CD4-positive, alpha-beta memory T cell (primary cell): Measurements from ENCODE around the gene TMED1. TPM values are rescaled to one million over a fixed set of nuclear protein-coding genes. Genes with fewer than 3 reads are reported as not detected.

Source experiments
- CTCF ChIA-PET: fragments of 350-600 bp; sonication (Branson Sonifier 250); formaldehyde crosslinking; loops from one replicate; lab custom pipeline; 2021; ENCODE audit warnings: inconsistent platforms; ENCODE audit not compliant: partially characterized antibody; lab: Charles Lee
- POLR2A ChIA-PET: fragments of 350-600 bp; sonication (Branson Sonifier 250); formaldehyde crosslinking; loops from one replicate; lab custom pipeline; 2021; ENCODE audit not compliant: partially characterized antibody; lab: Charles Lee
- DNase-seq, 5 donors: peaks; one replicate each; pipeline versions ENCODE4 v3.0.0 to v3.0.0-alpha.2; 2020 to 2022; ENCODE audit warnings: mixed read lengths in 1 of 5
- H3K27ac ChIP-seq: one replicate; pipeline ENCODE4 v1.7.0; 2013; ENCODE audit warnings: low read depth, low read length
- H3K27me3 ChIP-seq: 2 replicates; pipeline ENCODE4 v1.7.0; 2013; ENCODE audit warnings: mild to moderate bottlenecking, low read length, moderate library complexity; ENCODE audit not compliant: insufficient read depth
- H3K36me3 ChIP-seq: 2 replicates; pipeline ENCODE4 v1.7.0; 2013; ENCODE audit warnings: mild to moderate bottlenecking, low read length, moderate library complexity; ENCODE audit not compliant: insufficient read depth
- H3K4me1 ChIP-seq: 2 replicates; pipeline ENCODE4 v1.7.0; 2013; ENCODE audit warnings: mild to moderate bottlenecking, low read length, moderate library complexity; ENCODE audit not compliant: insufficient read depth
- H3K4me3 ChIP-seq, 2 donors: one replicate each; pipeline ENCODE4 v1.7.0; 2013; ENCODE audit warnings: low read length in 2 of 2, mild to moderate bottlenecking in 1 of 2
- H3K9me3 ChIP-seq, 2 donors: one replicate each; pipeline ENCODE4 v1.7.0; 2013; ENCODE audit warnings: low read length in 2 of 2, control low read depth in 1 of 2; ENCODE audit not compliant: control insufficient read depth in 1 of 2
- H3K27ac Mint-ChIP-seq, 7 donors: one replicate each; pipeline ENCODE4 v1.8.0; 2020 to 2021; ENCODE audit warnings: mixed read lengths in 7 of 7, mild to moderate bottlenecking in 6 of 7, inconsistent platforms in 3 of 7, moderate library complexity in 3 of 7
- H3K27me3 Mint-ChIP-seq, 2 donors: one replicate each; pipeline ENCODE4 v1.8.0; 2020 to 2021; ENCODE audit warnings: mixed read lengths in 2 of 2
- H3K36me3 Mint-ChIP-seq, 2 donors: one replicate each; pipeline ENCODE4 v1.8.0; 2020 to 2021; ENCODE audit warnings: mixed read lengths in 2 of 2, inconsistent platforms in 1 of 2, mild to moderate bottlenecking in 1 of 2
- H3K4me1 Mint-ChIP-seq, 4 donors: one replicate each; pipeline ENCODE4 v1.8.0; 2020 to 2021; ENCODE audit warnings: mixed read lengths in 4 of 4, mild to moderate bottlenecking in 1 of 4
- H3K4me3 Mint-ChIP-seq, 8 donors: one replicate each; pipeline ENCODE4 v1.8.0; 2020 to 2021; ENCODE audit warnings: mixed read lengths in 8 of 8, mild to moderate bottlenecking in 7 of 8, moderate library complexity in 6 of 8, inconsistent platforms in 3 of 8
- H3K9me3 Mint-ChIP-seq, 8 donors: one replicate each; pipeline ENCODE4 v1.8.0; 2020 to 2021; ENCODE audit warnings: mixed read lengths in 8 of 8, mild to moderate bottlenecking in 5 of 8, inconsistent platforms in 3 of 8, moderate library complexity in 1 of 8
- intact Hi-C: fragments of 100-400 bp; cut with micrococcal nuclease; formaldehyde crosslinking; loops from one replicate; pipeline ENCODE4 v1.15.1; 2023
- polyA plus RNA-seq, 2 donors: library from polyadenylated mRNA; unstranded; fragments of 300-500 nt; fragmentation: Illumina TruSeq; gene quantifications; one replicate each; pipeline ENCODE4 v1.2.3, GENCODE V29; 2021
- total RNA-seq, 2 experiments: library from RNA; stranded (reverse); gene quantifications; one replicate each; pipeline ENCODE4 v1.2.3, GENCODE V29; 2021

TMED1 gene
- total and polyA plus RNA-seq, 4 experiments from 2014 or later = 9.0 to 24.9 (median 17.8) TPM

GRCh38 chr19:10818301-10819123 is 17.5 kb downstream of the TMED1 start:
- Mint-ChIP-seq H3K9me3 (no peaks in the 10 kb centered on the region), H3K4me1 (peaks cover 0 to 5% (median 3%) of the 10 kb centered on the region in 4 donors), H3K27ac (peak overlapping the region in 1 of 7 donors; percentile 35), H3K4me3 (no peak overlapping the region), H3K36me3 (peaks cover 24 to 34% of the 10 kb centered on the region in 2 donors), H3K27me3 (no peaks in the 10 kb centered on the region)
- Histone ChIP-seq H3K36me3 (peaks cover 30% of the 10 kb centered on the region), H3K9me3 (no peaks in the 10 kb centered on the region), H3K27ac (no peak overlapping the region), H3K4me1 (no peaks in the 10 kb centered on the region), H3K27me3 (no peaks in the 10 kb centered on the region), H3K4me3 (no peak overlapping the region)
- intact Hi-C loops = no loop called here
- DNase-seq = no peak
- ChIA-PET POLR2A (no interaction called here), CTCF (interaction anchor here (0.8 to 1.4 kb wide), 2 partner anchors 101 to 116 kb away, joined by 3 to 4 read pairs; partner anchors contain the start of gene DNM2)

- ChIA-PET CTCF (interaction anchor here (1.4 kb wide), 1 partner anchor 100 kb away, joined by 4 read pairs; the partner anchor contains the start of gene DNM2), POLR2A (no interaction called here)
- H3K4me3 ChIP-seq = no peak overlapping the region
- H3K36me3 Mint-ChIP-seq = peaks cover 24 to 37% of the 10 kb centered on the region in 2 donors
- no peaks in the 10 kb centered on the region for H3K27me3 Mint-ChIP-seq
- H3K27me3 ChIP-seq = no peaks in the 10 kb centered on the region
- no peaks in the 10 kb centered on the region for H3K9me3 ChIP-seq
- no peak overlapping the region for H3K4me3 Mint-ChIP-seq
- H3K27ac ChIP-seq = no peak overlapping the region
- intact Hi-C loops = no loop called here
- H3K27ac Mint-ChIP-seq = no peak overlapping the region
- peaks cover 3 to 9% (median 7%) of the 10 kb centered on the region in 4 donors for H3K4me1 Mint-ChIP-seq
- H3K9me3 Mint-ChIP-seq = no peaks in the 10 kb centered on the region
- no peaks in the 10 kb centered on the region for H3K4me1 ChIP-seq
- DNase-seq = no peak
- peaks cover 31% of the 10 kb centered on the region for H3K36me3 ChIP-seq
These were observed 18.5 kb downstream of the TMED1 start for GRCh38 chr19:10817291-10818038.

GRCh38 chr19:10816691-10817090 is 19.3 kb downstream of the TMED1 start:
- no peaks in the 10 kb centered on the region for H3K9me3 Mint-ChIP-seq
- H3K9me3 ChIP-seq = no peaks in the 10 kb centered on the region
- peaks cover 3 to 9% (median 7%) of the 10 kb centered on the region in 4 donors for H3K4me1 Mint-ChIP-seq
- H3K36me3 Mint-ChIP-seq = peaks cover 24 to 37% of the 10 kb centered on the region in 2 donors
- H3K27me3 ChIP-seq = no peaks in the 10 kb centered on the region
- H3K27me3 Mint-ChIP-seq = no peaks in the 10 kb centered on the region
- no peak overlapping the region for H3K4me3 Mint-ChIP-seq
- ChIA-PET POLR2A (no interaction called here), CTCF (no interaction called here)
- DNase-seq = no peak
- H3K36me3 ChIP-seq = peaks cover 28% of the 10 kb centered on the region
- H3K4me1 ChIP-seq = no peaks in the 10 kb centered on the region
- H3K27ac Mint-ChIP-seq = peak overlapping the region in 2 of 7 donors; percentile 47 to 66
- H3K4me3 ChIP-seq = no peak overlapping the region
- intact Hi-C loops = no loop called here
- no peak overlapping the region for H3K27ac ChIP-seq

- Histone ChIP-seq H3K27ac (no peak overlapping the region), H3K4me1 (no peaks in the 10 kb centered on the region), H3K4me3 (no peak overlapping the region), H3K27me3 (no peaks in the 10 kb centered on the region), H3K9me3 (no peaks in the 10 kb centered on the region), H3K36me3 (peaks cover 25% of the 10 kb centered on the region)
- Mint-ChIP-seq H3K9me3 (no peaks in the 10 kb centered on the region), H3K36me3 (peaks cover 22 to 36% of the 10 kb centered on the region in 2 donors), H3K4me1 (peaks cover 3 to 9% (median 7%) of the 10 kb centered on the region in 4 donors), H3K27ac (peak overlapping the region in 2 of 7 donors; percentile 47 to 66), H3K4me3 (no peak overlapping the region), H3K27me3 (no peaks in the 10 kb centered on the region)
- ChIA-PET POLR2A (no interaction called here), CTCF (no interaction called here)
- intact Hi-C loops = no loop called here
- DNase-seq = no peak
These were observed 19.9 kb downstream of the TMED1 start for GRCh38 chr19:10815969-10816644.

- H3K4me1 ChIP-seq = no peaks in the 10 kb centered on the region
- peaks cover 15 to 35% of the 10 kb centered on the region in 2 donors for H3K36me3 Mint-ChIP-seq
- CTCF ChIA-PET = no interaction called here
- POLR2A ChIA-PET = interaction anchor here (1.3 kb wide), 1 partner anchor 98 kb away, joined by 3 read pairs; no protein-coding TSS in a partner anchor
- H3K4me3 Mint-ChIP-seq = no peak overlapping the region
- no peak overlapping the region for H3K4me3 ChIP-seq
- no peak overlapping the region for H3K27ac ChIP-seq
- H3K27me3 Mint-ChIP-seq = no peaks in the 10 kb centered on the region
- no peak for DNase-seq
- H3K9me3 ChIP-seq = no peaks in the 10 kb centered on the region
- intact Hi-C loops = no loop called here
- H3K27ac Mint-ChIP-seq = peak overlapping the region in 2 of 7 donors; percentile 43 to 44
- H3K4me1 Mint-ChIP-seq = peaks cover 4 to 13% (median 9%) of the 10 kb centered on the region in 4 donors
- peaks cover 24% of the 10 kb centered on the region for H3K36me3 ChIP-seq
- H3K27me3 ChIP-seq = no peaks in the 10 kb centered on the region
- H3K9me3 Mint-ChIP-seq = no peaks in the 10 kb centered on the region
These were observed 20.9 kb downstream of the TMED1 start for GRCh38 chr19:10815007-10815536.

GRCh38 chr19:10812902-10813404 is 23.1 kb downstream of the TMED1 start:
- Mint-ChIP-seq H3K4me3 (no peak overlapping the region), H3K36me3 (peaks cover 21 to 42% of the 10 kb centered on the region in 2 donors), H3K27me3 (no peaks in the 10 kb centered on the region), H3K27ac (peak overlapping the region; percentile 25 to 84 (median 68)), H3K9me3 (peaks cover 0 to 2% (median 0%) of the 10 kb centered on the region in 8 donors), H3K4me1 (peaks cover 15 to 30% (median 23%) of the 10 kb centered on the region in 4 donors)
- Histone ChIP-seq H3K36me3 (peaks cover 19% of the 10 kb centered on the region), H3K9me3 (no peaks in the 10 kb centered on the region), H3K27me3 (no peaks in the 10 kb centered on the region), H3K27ac (no peak overlapping the region), H3K4me3 (no peak overlapping the region), H3K4me1 (peaks cover 17% of the 10 kb centered on the region)
- intact Hi-C loops = no loop called here
- no peak for DNase-seq
- ChIA-PET POLR2A (interaction anchor here (0.8 kb wide), 1 partner anchor 95 kb away, joined by 4 read pairs; the partner anchor contains the start of gene DNM2), CTCF (no interaction called here)
